NCI-H1417 (cell line): ENCODE measurements around the gene UST.
"Not testable (repeated sequence)": the region's sequence is repeated elsewhere in the genome, so short reads cannot be mapped to it uniquely, and the experiment has no call there.

Experiments
- DNase-seq, 3 experiments: peaks; one replicate each; lab custom pipeline; 2025; lab: John Stamatoyannopoulos, UW

Gene UST

GRCh38 chr6:148765898-148766808, 19.3 kb downstream of the UST start:
- DNase-seq = no peak

- no peak for DNase-seq
Measured at GRCh38 chr6:148768646-148769270, 21.9 kb downstream of the UST start.

DNA sequence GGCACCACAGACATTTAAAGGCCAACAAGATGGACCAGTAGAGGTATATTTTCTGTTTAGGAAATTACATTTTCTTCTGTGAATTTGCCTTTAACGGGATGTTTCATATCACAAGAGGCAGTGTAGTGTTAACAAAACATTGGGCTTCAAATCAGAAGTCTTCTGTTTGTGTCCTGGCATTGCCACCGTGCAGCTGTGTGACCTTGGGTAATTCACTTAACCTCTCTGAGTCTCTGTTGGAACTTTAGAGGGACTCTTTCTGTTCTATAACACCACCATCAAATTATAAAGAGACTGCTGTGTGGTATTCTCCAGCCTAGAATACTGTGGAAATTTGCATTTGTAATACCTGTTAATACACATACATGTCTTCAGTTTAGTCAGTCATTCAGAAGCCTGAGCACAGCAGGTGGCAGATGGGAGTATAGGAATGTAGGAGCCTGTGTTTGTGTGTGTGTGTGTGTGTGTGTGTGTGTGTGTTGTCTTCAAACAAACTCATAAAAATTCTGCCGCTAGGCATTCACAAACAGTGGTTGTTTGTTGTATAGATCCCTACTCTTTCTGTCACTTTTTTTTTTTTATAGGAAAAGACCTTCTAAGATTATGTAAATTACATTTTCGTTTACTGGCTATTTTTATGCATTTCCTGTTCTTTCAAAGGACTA, 22.6 kb downstream of the UST start:
- no peak for DNase-seq

DNA sequence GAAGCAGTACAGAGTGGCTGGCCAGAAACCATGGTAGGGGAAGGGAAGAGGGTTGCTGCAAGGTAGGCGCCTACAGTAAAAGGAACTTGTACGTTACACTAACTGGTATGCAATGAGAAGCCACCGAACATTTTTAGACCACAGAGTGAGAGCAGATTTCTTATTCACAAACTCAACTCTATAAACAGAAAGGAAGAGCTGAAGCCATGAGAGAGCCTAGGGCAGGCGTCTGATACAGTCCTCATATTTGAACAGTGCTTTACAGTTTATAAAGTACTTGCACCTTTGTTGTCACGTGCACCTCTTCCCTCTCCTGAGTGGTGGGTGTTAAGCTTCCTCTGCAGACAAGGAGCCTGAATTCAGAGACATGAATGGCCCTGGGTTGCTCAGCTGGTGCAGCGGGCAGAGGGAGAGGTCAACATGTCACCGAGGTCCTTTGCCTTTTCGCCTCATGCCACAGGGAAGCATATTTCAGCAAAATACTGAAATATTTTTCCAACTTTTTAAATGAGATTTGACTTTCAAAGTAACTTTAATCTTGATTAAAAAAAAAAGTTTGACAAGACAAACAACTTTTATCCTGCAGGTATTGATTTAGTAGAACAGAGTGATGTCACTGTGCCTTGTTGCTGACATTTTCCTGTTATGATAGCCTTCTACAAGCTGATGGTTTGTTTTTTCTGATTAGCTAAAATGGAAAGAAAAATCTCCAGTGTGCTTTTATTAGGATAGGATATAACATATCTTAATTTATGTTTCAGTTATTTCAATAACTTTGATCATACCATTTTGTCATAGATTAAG, 23.8 kb downstream of the UST start:
- no peak for DNase-seq

DNA sequence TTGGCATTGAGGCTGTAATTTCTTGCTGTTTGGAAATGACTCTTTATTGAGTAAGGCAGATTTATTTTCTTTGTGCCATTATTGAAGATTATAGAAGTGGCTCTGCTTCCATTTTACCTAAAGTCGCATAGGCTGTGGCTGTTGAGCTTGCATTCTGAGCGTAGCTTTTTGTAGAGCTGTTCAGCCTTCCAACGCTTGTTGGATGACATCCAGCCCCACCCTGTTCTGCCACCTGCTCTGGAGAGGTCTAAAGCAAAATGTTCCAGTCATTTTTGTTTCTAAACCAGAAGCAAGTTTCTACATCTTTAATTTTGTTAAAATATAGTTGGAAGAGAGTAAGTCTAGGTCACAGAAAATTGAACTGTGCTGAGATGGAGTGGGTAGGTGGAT, 24.4 kb downstream of the UST start:
- peak in 1 of 3 experiments; percentile 63 for DNase-seq

GRCh38 chr6:148771896-148772554, 25.2 kb downstream of the UST start:
- no peak for DNase-seq

DNA sequence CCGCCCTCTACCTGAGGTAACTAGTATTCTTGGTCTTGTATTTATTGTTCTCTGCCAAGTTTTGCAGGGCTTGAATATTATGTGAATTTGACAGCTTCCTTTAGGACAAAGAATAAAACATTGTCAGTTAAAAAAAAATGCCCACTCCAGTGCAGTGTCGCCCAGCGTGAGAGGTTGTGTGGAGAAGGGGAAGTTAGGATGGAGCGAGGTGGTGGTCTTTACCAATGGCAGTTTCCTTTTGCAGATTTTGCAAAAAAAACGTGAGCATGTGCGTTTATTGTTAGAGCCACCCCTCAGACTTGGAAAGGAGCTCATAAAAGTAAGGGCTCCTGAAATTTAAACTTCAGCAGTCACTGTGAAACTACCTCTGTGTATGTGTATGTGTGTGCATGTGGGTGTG, 28.3 kb downstream of the UST start:
- DNase-seq = no peak

GRCh38 chr6:148776321-148777308, 29.8 kb downstream of the UST start:
- DNase-seq = no peak

DNA sequence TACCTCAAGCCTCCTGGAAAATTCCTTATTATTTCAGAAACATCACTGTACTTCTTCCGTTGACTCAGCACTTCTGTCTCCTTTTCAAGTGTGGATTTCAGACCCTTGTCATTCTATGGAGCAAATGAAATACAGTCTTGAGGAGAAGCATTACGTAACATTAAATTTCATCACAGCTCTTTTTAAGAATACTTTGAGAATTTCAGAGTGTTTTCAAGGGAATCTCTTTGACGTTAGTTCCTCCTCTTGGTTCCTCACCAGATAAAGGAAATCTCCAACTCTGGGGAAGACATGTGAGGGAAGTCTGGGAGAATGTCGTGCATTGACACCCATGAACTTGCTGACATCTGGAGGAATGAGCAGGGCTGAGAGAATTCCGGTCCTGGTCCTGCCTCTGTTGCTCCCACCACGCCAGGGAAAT, 32.3 kb downstream of the UST start:
- DNase-seq = no peak

DNA sequence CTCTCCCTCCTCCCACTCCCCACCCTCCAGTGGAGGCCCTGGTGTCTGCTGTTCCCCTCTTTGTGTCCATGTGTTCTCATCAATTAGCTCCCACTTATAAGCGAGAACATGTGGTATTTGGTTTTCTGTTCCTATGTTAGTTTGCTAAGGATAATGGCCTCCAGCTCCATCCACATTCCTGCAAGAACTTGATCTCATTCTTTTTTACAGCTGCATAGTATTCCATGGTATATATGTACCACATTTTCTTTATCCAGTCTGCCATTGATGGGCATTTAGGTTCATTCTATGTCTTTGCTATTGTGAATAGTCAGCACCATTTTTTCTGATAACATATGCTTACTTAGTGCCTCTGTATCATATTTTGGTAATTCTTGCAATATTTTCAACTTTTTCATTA, 33.6 kb downstream of the UST start:
- DNase-seq = not testable (repeated sequence)

GRCh38 chr6:148780918-148781436, 34.1 kb downstream of the UST start:
- DNase-seq = no peak

- DNase-seq = no peak
Measured at GRCh38 chr6:148789948-148790347, 43.1 kb downstream of the UST start.

- DNase-seq = no peak
Measured at GRCh38 chr6:148790404-148790803, 43.6 kb downstream of the UST start.

DNA sequence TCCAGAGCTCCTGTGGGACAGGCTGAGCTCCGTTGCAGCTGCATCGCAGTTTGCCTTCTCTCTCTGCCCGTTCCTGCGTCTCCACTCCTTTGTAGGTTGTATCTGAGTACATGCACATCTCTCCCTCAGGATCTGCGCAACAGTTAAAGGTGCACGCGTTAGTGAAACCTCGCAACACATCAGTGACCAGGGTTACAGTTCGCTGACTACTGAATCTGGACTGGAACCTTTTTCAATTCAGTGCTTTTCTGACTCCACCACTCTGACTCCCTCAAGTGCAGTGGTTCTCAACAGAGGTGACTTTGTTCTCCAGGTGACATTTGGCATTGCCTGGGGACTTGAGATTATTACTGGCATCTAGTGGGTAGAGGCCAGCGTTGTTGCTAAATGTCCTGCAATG, 44.0 kb downstream of the UST start:
- DNase-seq = no peak

DNA sequence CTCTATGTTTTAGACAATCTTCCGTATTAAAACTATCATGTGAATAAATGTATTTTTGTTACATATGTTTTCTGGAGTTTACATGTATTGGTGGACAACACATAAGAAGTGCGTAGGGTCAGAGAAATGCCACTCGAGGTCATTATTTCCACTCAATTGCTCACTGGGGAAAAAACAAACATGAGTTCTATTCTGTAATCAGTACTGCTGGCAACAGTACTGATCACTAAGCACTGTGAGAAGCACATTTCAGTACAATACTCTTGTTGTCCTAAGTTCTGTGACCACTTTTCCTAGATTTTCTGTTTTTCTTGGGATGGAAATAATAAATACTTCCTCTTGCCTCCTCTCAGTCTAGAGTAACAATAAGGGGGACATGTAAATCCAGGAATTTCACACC, 44.5 kb downstream of the UST start:
- peak in 1 of 3 experiments; percentile 45 for DNase-seq

GRCh38 chr6:148793721-148794120, 46.9 kb downstream of the UST start:
- no peak for DNase-seq

DNA sequence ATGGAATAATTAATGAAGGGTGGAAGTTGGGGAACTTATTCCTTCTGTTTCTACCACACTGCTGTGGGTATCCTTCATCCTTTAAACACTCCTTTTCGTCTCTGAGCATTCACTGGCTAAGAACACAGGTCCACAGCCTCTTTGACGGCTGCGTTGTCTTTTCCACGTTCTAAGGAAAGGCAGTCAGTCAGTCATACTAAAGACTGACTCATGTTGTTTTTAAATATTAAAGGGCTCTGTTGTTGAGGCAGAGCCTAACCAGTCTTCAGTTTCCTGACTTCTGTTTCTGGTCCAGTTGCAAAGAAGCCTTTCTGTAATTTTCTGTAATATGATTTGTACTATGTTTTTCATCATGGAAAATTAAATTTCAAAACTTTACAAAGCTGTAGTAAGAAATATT, 48.0 kb downstream of the UST start:
- no peak for DNase-seq

GRCh38 chr6:148795563-148795962, 48.7 kb downstream of the UST start:
- peak in 1 of 3 experiments; percentile 76 for DNase-seq

- DNase-seq = no peak
Measured at GRCh38 chr6:148799647-148800046, 52.8 kb downstream of the UST start.

- no peak for DNase-seq
Measured at GRCh38 chr6:148800536-148800935, 53.7 kb downstream of the UST start.
